Natural killer cell (primary cell): ENCODE data around the gene NIP7. TPM values are rescaled to one million over a fixed set of nuclear protein-coding genes. Genes with fewer than 3 reads are reported as not detected.

Experiments
- ATAC-seq, 3 donors: fragments of 150-1000 bp in 2 of 3; fragments of 200-7000 bp in 1 of 3; cut with Tn5 transposase; 1 replicate in 1 of 3; 2 replicates in 2 of 3; pipeline ENCODE4 v1.10.0; 2021; ENCODE audit warnings: mild to moderate bottlenecking in 2 of 3, moderate library complexity in 2 of 3
- DNase-seq, 2 donors: peaks; one replicate each; pipeline versions ENCODE4 v3.0.0 to v3.0.0-alpha.2; 2013 to 2021; ENCODE audit warnings: mixed read lengths in 1 of 2
- H3K27ac ChIP-seq: one replicate; pipeline ENCODE4 v1.5.1; 2013; ENCODE audit warnings: mild to moderate bottlenecking, low read length
- H3K27me3 ChIP-seq: one replicate; pipeline ENCODE4 v1.6.1; 2013; ENCODE audit warnings: low read length; ENCODE audit not compliant: control insufficient read depth, insufficient read depth
- H3K36me3 ChIP-seq: one replicate; pipeline ENCODE4 v1.6.1; 2013; ENCODE audit warnings: low read length; ENCODE audit not compliant: control insufficient read depth, insufficient read depth
- H3K4me1 ChIP-seq: one replicate; pipeline ENCODE4 v1.6.1; 2013; ENCODE audit warnings: low read length; ENCODE audit not compliant: control insufficient read depth, insufficient read depth
- H3K4me3 ChIP-seq: one replicate; pipeline ENCODE4 v1.5.1; 2013; ENCODE audit warnings: low read length
- H3K9me3 ChIP-seq: one replicate; pipeline ENCODE4 v1.6.1; 2013; ENCODE audit warnings: low read length; ENCODE audit not compliant: control insufficient read depth, insufficient read depth
- H3K27ac Mint-ChIP-seq, 2 donors: one replicate each; pipeline ENCODE4 v1.8.0; 2022; ENCODE audit warnings: mild to moderate bottlenecking in 2 of 2, mixed read lengths in 2 of 2, moderate library complexity in 1 of 2
- H3K27me3 Mint-ChIP-seq, 2 donors: one replicate each; pipeline ENCODE4 v1.8.0; 2022; ENCODE audit warnings: low read depth in 2 of 2, mixed read lengths in 2 of 2
- H3K36me3 Mint-ChIP-seq: one replicate; pipeline ENCODE4 v1.8.0; 2022; ENCODE audit warnings: mixed read lengths
- H3K4me1 Mint-ChIP-seq, 2 donors: one replicate each; pipeline ENCODE4 v1.8.0; 2022; ENCODE audit warnings: mixed read lengths in 2 of 2
- H3K4me3 Mint-ChIP-seq: one replicate; pipeline ENCODE4 v1.8.0; 2022; ENCODE audit warnings: mild to moderate bottlenecking, moderate library complexity, mixed read lengths
- H3K9me3 Mint-ChIP-seq, 2 donors: one replicate each; pipeline ENCODE4 v1.8.0; 2022; ENCODE audit warnings: mixed read lengths in 2 of 2
- CTCF ChIP-seq: fragments of 200-600 bp; IDR thresholded peaks from one replicate; pipeline ENCODE4 v1.8.0; 2022; ENCODE audit warnings: antibody characterized with exemption
- WGBS: methylation state at CpG from one replicate; pipeline ENCODE4 v1.1.7; 2013; ENCODE audit warnings: missing lambda C conversion rate; ENCODE audit not compliant: insufficient coverage; 5-methylcytosine and 5-hydroxymethylcytosine counted together
- intact Hi-C: fragments of 100-400 bp; cut with micrococcal nuclease; formaldehyde crosslinking; loops from one replicate; pipeline ENCODE4 v1.14.2; 2022
- total RNA-seq, 4 donors: library from RNA; stranded (reverse); fragments of 120-200 nt in 1 of 4; gene quantifications; one replicate each; pipeline versions ENCODE4 v1.2.3 to v1.2.4, GENCODE V29; 2013 to 2022

NIP7 gene
- total RNA-seq, 3 donors from 2014 or later (not counting 1 experiment from before 2014, with no cell fraction given) = 33.7 to 41.8 (median 37.7) TPM

- peak; percentile 95 to 100 (median 97) for ATAC-seq
- peak within 1 kb of the TSS; percentile 98 for H3K4me3 Mint-ChIP-seq
- 10% methylated on average over 67 of the region's 70 CpGs for WGBS
Observed at GRCh38 chr16:69310653-69311532, 28.7 kb upstream of the NIP7 start, which contains the start of gene VPS4A. Gene VPS4A, plus strand, starts transcription at chr16:69311350. Its CDS starts 162 bp downstream, at chr16:69311512.

GRCh38 chr16:69311533-69312387 is 27.8 kb upstream of the NIP7 start:
- ATAC-seq = peak; percentile 37 to 59 (median 52)
- peaks cover 15 to 32% of the 10 kb centered on the region in 2 donors for H3K4me1 Mint-ChIP-seq
- whole genome bisulfite sequencing = 2% methylated on average over 59 of the region's 59 CpGs
- H3K27me3 Mint-ChIP-seq = no peaks in the 10 kb centered on the region
- no peaks in the 10 kb centered on the region for H3K36me3 Mint-ChIP-seq
- TF ChIP-seq CTCF = no peak
- H3K9me3 Mint-ChIP-seq = no peaks in the 10 kb centered on the region
- H3K4me3 Mint-ChIP-seq = peak overlapping the region; percentile 98
- Histone ChIP-seq H3K27ac (peak overlapping the region; percentile 53), H3K4me1 (peaks cover 20% of the 10 kb centered on the region), H3K9me3 (no peaks in the 10 kb centered on the region), H3K4me3 (peak overlapping the region; percentile 49), H3K27me3 (no peaks in the 10 kb centered on the region), H3K36me3 (peaks cover 22% of the 10 kb centered on the region)
- intact Hi-C loops = loop anchor here (1.0 kb wide), 1 partner anchor 28 kb away; the partner anchor contains the start of genes COG8 and NIP7
- peak overlapping the region; percentile 90 to 93 for H3K27ac Mint-ChIP-seq
- peak in 1 of 2 donors; percentile 61 for DNase-seq

More at GRCh38 chr16:69310653-69311532, 28.7 kb upstream of the NIP7 start, which contains the start of gene VPS4A:
- Histone ChIP-seq H3K4me1 (peaks cover 20% of the 10 kb centered on the region), H3K4me3 (peak within 1 kb of the TSS; percentile 55), H3K27ac (peak within 1 kb of the TSS; percentile 78), H3K27me3 (no peaks in the 10 kb centered on the region), H3K36me3 (peaks cover 14% of the 10 kb centered on the region), H3K9me3 (no peaks in the 10 kb centered on the region)
- Mint-ChIP-seq H3K27ac (peak within 1 kb of the TSS; percentile 90 to 93), H3K4me1 (peaks cover 21 to 32% of the 10 kb centered on the region in 2 donors), H3K36me3 (no peaks in the 10 kb centered on the region), H3K27me3 (no peaks in the 10 kb centered on the region), H3K9me3 (no peaks in the 10 kb centered on the region)
- DNase-seq = peak; percentile 98
- intact Hi-C loops = loop anchor here (1.0 kb wide), 1 partner anchor 28 kb away; the partner anchor contains the start of genes COG8 and NIP7
- peak; percentile 85 for TF ChIP-seq CTCF

GRCh38 chr16:69313469-69313868 is 26.1 kb upstream of the NIP7 start:
- Histone ChIP-seq H3K4me1 (peaks cover 20% of the 10 kb centered on the region), H3K27ac (no peak overlapping the region), H3K4me3 (no peak overlapping the region), H3K27me3 (no peaks in the 10 kb centered on the region), H3K36me3 (peaks cover 34% of the 10 kb centered on the region), H3K9me3 (no peaks in the 10 kb centered on the region)
- DNase-seq (no peak), ATAC-seq (no peak)
- intact Hi-C loops = no loop called here
- 99% methylated on average over 5 of the region's 5 CpGs for WGBS
- Mint-ChIP-seq H3K27ac (peak overlapping the region in 1 of 2 donors; percentile 75), H3K9me3 (no peaks in the 10 kb centered on the region), H3K4me3 (peak overlapping the region; percentile 64), H3K4me1 (peaks cover 15 to 32% of the 10 kb centered on the region in 2 donors), H3K27me3 (no peaks in the 10 kb centered on the region), H3K36me3 (no peaks in the 10 kb centered on the region)
- no peak for TF ChIP-seq CTCF
